K562 treated with DMSO at 1 percent for 24 hours (cell line): Measurements from ENCODE around the gene REM1. TPM values are rescaled to one million over a fixed set of nuclear protein-coding genes. Genes with fewer than 3 reads are reported as not detected.

Source experiments
- total RNA-seq: library from RNA; unstranded; fragments of 300-600 nt; gene quantifications from 2 replicates; pipeline ENCODE4 v1.2.3, GENCODE V29; 2022; ENCODE audit warnings: low read depth; ENCODE audit not compliant: insufficient read depth

The REM1 gene
- total RNA-seq: not detected in 2 replicates

DNA sequence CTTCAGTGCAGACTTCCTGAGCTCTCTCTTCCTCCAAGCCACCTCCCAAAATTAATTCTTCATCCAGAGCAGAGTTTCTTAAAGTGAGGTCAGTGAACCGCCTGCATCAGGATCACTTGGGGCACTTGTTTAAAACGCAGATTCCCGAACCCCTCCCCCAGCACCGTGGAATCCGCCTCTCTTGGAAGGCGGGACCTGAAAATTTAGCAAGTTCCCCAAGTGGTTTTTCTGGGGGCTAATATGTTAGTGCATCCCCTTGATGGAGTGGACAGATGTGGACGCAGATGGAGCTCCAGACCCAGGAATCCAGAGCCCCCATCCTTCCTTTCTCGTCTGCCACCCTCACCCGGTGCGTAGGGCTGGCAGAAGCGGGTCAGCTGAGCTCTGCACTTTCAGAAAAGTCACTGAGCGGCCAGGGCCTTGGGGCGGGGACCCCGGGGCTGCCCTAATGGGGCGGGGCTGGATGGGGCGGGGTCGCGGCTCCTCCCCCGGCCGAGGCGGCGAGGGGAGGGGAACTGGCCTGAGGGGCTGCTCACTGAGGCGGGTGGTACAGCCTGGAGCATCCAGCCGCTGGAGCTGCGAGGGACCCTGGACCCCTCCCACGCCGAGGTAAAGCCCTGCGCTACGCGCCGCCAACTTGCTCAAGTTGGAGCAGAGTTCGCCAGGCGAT lies at the start of gene REM1, which contains the start of gene DEFB124:
Gene REM1, plus strand, starts transcription at position 531 of the 670 bp plus-strand sequence. CDS start 1,158 bp downstream, outside the sequence.
Gene DEFB124, minus strand, starts transcription at position 370 of the 670 bp plus-strand sequence. CDS start 2,114 bp downstream, outside the sequence.

GRCh38 chr20:31440012-31440659 lies 35.0 kb upstream of the REM1 start, which contains the start of gene DEFB123:
TSS of gene DEFB123 (plus strand) at chr20:31440632. CDS start at chr20:31440699, 67 bp downstream.

GRCh38 chr20:31514154-31515071 lies 39.3 kb downstream of the REM1 start, which contains the start of gene HM13:
TSS of gene HM13 (plus strand) at chr20:31514442. CDS start at chr20:31514552, 110 bp downstream.

Other genes starting within 250 kb of the REM1 start
- gene DEFB115, start 217.6 kb upstream of the REM1 start, total RNA-seq: not detected in 2 replicates
- not detected in 2 replicates for gene DEFB116, start 166.7 kb upstream of the REM1 start, total RNA-seq
- not detected in 2 replicates for gene DEFB118, start 106.7 kb upstream of the REM1 start, total RNA-seq
- gene DEFB119, start 84.7 kb upstream of the REM1 start, total RNA-seq: not detected in 2 replicates
- not detected in 2 replicates for gene DEFB121, start 69.1 kb upstream of the REM1 start, total RNA-seq
- not detected in 2 replicates for gene DEFB123, start 34.7 kb upstream of the REM1 start, total RNA-seq
- gene DEFB124, start 161 bp upstream of the REM1 start, total RNA-seq: not detected in 2 replicates
- 138 and 143 TPM in 2 replicates for gene HM13, start 39.2 kb downstream of the REM1 start, total RNA-seq
- 742 and 763 TPM in 2 replicates for gene ID1, start 130.0 kb downstream of the REM1 start, total RNA-seq
- gene COX4I2, start 162.6 kb downstream of the REM1 start, total RNA-seq: not detected in 2 replicates
- 164 and 166 TPM in 2 replicates for gene BCL2L1, start 247.6 kb downstream of the REM1 start, total RNA-seq